GM21737 (cell line): Measurements from ENCODE around the gene ALG13.
"Not testable (repeated sequence)": the region's sequence is repeated elsewhere in the genome, so short reads cannot be mapped to it uniquely, and the experiment has no call there.

Experiments
- ATAC-seq: cut with Tn5 transposase; IDR thresholded peaks from one replicate; pipeline ENCODE4 v1.9.1; 2021; ENCODE audit warnings: mild to moderate bottlenecking, moderate library complexity; ENCODE audit not compliant: unreplicated experiment

The ALG13 gene

GRCh38 chrX:111680988-111681779, at the start of gene ALG13:
ALG13 (plus strand) TSS chrX:111681170; CDS start chrX:111681219, 49 bp downstream.
- peak; percentile 99 for ATAC-seq

GRCh38 chrX:111634823-111635729, 45.9 kb upstream of the ALG13 start:
- no peak for ATAC-seq

GRCh38 chrX:111641969-111642368, 39.0 kb upstream of the ALG13 start:
- no peak for ATAC-seq

- not testable (repeated sequence) for ATAC-seq
Measured at GRCh38 chrX:111645165-111645564, 35.8 kb upstream of the ALG13 start.

GRCh38 chrX:111645607-111646006, 35.4 kb upstream of the ALG13 start:
- no peak for ATAC-seq

- ATAC-seq: no peak
Measured at GRCh38 chrX:111646515-111646914, 34.5 kb upstream of the ALG13 start.

- ATAC-seq: no peak
Measured at GRCh38 chrX:111648802-111649201, 32.2 kb upstream of the ALG13 start.

- no peak for ATAC-seq
Measured at GRCh38 chrX:111649638-111650037, 31.3 kb upstream of the ALG13 start.

- ATAC-seq: no peak
Measured at GRCh38 chrX:111650845-111651244, 30.1 kb upstream of the ALG13 start.

GRCh38 chrX:111652719-111653118, 28.3 kb upstream of the ALG13 start:
- no peak for ATAC-seq

- ATAC-seq: no peak
Measured at GRCh38 chrX:111661241-111661640, 19.7 kb upstream of the ALG13 start.

- ATAC-seq: no peak
Measured at GRCh38 chrX:111662292-111662691, 18.7 kb upstream of the ALG13 start.

- ATAC-seq: no peak
Measured at GRCh38 chrX:111671668-111672067, 9.3 kb upstream of the ALG13 start.

GRCh38 chrX:111687305-111687704, 6.3 kb downstream of the ALG13 start:
- no peak for ATAC-seq

- ATAC-seq: no peak
Measured at GRCh38 chrX:111695297-111695880, 14.4 kb downstream of the ALG13 start.

GRCh38 chrX:111719426-111720210, 38.6 kb downstream of the ALG13 start:
- ATAC-seq: no peak

- ATAC-seq: no peak
Measured at GRCh38 chrX:111728096-111728495, 47.1 kb downstream of the ALG13 start.

GRCh38 chrX:111731351-111731750, 50.4 kb downstream of the ALG13 start:
- ATAC-seq: no peak

GRCh38 chrX:111736571-111736970, 55.6 kb downstream of the ALG13 start:
- no peak for ATAC-seq

GRCh38 chrX:111742018-111742417, 61.0 kb downstream of the ALG13 start:
- ATAC-seq: no peak

GRCh38 chrX:111743316-111743715, 62.3 kb downstream of the ALG13 start:
- ATAC-seq: no peak
